ENCODE results near the gene KCNH2.

The KCNH2 gene

DNA sequence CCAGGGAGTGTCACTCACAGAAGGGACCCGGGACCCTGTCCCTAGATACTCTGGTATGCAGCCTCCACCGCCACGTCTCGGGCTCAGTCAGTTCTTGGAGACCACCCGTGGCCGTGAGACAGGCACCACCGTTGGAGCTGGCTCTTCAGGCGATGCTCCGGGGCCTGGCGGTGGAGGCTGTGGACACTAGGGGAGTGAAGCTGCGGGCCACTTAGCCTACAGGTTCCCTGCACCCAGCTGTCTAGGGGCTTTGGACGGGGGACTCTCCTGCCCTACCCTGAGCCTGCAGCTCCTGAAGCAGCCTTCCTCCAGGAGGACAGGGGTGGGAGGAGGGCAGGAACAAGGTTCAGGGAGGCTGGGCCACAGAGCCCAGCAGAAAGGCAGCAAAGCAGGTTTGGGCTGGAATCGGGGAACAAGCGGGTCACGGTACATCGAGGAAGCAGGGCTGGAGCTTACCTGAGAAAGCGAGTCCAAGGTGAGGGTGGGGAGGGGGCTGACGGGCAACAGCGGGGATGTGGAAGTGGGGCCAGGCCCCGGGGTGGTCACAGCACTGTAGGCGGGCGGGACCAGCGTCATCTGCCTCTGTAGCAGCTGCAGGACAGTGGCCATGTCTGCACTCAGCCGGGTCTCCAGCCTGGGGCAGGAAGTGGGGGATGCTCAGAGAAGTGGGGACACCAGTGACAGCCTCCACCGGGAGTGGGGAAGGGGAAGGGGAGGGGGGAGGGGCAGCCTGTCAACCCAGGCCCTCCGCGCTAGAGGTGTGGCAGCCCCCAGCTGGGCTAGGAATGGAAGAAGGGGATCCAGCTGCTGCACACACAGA lies 31.5 kb downstream of the KCNH2 start:
- no peak for DNase-seq

DNA sequence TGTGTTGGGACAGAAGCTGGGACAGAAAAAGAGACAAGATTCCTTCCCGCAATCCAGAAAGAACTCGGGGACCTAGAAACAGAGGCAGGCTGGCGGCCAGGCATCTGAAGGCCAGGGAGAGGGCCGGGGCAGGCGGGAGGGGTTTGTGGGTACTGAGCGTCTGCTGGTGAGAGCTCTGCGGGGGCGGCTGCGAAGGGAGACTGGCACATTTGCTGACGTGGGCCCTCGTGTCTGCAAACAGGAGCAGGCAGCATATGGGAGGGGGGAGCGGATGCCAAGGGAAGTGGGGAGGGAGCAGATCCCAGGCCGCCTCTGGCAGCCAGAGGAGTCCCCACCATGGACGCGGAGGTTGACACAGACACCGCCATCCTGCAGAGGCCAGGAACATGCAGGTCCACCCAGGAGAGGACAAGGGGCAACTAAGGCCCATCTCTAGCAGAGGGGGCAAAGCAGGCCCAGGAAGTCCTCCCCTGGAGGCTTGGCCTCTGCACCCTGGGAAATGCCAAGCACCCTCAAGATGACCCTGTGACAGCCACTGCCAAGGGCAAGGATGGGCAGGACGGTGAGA lies 32.2 kb downstream of the KCNH2 start:
- DNase-seq, result no peak

DNA sequence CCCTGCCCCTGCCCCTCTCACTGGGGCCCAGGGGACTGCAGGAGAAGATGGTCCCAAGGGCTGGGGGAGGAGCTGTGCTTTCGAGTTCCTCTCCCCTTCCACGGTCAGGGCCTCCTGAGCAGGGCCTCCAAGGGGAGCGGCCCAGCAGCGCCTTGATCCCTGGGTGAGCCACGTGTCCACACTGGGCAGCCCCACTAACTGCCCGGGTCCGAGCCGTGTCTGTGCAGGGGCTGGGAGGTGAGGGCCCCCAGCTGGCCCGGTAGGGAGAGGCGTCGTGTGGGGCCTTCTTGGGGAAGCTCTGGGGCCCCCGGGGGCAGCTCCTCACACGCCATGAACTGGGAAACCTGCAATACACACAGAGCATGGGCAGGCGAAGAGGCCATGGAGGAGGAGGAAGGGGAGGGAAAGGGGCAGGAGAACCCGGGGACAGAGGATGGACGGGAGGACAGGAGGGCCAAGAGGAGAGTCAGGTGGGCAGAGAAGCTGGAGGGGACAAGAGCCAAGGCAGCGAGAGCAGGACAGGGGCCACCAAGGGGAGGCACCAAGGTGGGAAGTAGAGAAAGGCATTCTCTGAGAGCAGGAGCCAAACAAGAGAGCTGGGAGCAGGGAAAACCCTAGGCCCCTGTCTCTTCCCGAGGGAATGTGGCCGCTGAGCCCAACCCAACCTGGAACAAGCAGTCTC lies 32.8 kb downstream of the KCNH2 start:
- DNase-seq, result no peak

DNA sequence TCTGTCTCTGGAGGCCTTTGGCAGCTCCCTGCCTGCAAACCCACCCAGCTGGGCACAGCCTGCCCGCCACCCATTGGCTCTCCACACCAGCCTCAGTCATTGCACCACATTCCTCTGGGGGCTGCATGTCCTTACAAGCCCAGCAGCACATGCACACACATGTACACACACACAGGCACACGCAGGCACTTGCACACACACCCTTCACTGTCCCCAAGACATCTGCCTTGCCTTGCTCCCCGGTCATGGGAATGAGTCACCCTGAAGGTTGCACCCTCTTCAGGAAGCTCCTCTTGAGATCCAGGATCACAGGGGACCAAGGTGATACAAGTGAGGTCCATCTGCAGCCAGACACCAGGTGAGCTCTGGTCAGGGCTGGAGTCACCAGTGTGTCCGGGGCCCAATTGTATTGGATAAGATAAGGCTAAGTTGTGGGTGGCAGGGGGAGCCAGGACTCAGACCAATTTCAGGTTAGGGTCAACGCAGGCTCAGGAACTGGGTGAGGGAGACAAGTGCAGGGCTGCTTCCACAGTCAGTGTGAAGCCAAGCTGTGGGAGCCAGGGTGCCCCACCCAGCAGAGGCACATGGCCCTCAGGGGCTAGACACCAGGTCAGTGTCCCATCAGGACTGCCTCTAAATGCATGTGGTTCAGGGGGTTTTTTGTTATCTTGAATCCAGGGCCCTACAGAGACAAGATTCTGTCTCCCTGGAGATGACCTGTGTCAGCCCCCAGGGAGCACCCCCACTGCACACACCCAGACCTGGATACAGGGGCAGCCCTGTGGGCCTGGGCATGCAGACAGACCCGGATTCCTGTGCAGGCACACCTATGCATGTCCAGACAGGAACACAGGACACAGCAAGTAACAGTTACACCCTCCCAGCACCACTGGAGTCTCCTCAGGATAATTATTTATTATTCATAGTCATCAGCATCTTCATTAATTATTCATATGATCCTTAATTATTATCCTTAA lies 33.8 kb downstream of the KCNH2 start:
- DNase-seq, result no peak

DNA sequence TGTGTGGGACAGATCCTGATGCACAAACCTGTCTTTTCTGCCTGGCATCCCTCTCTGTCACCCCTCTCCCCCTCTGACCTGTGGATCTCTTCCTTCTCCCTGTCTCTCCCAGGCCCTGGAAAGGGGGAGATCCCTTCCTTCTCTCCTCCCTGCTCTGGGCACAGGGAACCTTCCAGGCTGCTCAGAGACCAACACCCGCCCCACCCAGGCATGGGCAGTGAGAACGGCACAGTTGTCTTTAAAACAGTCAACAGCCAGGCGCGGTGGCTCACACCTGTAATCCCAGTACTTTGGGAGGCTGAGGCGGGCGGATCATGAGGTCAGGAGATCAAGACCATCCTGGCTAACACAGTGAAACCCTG lies 34.7 kb downstream of the KCNH2 start:
- no peak for DNase-seq

DNA sequence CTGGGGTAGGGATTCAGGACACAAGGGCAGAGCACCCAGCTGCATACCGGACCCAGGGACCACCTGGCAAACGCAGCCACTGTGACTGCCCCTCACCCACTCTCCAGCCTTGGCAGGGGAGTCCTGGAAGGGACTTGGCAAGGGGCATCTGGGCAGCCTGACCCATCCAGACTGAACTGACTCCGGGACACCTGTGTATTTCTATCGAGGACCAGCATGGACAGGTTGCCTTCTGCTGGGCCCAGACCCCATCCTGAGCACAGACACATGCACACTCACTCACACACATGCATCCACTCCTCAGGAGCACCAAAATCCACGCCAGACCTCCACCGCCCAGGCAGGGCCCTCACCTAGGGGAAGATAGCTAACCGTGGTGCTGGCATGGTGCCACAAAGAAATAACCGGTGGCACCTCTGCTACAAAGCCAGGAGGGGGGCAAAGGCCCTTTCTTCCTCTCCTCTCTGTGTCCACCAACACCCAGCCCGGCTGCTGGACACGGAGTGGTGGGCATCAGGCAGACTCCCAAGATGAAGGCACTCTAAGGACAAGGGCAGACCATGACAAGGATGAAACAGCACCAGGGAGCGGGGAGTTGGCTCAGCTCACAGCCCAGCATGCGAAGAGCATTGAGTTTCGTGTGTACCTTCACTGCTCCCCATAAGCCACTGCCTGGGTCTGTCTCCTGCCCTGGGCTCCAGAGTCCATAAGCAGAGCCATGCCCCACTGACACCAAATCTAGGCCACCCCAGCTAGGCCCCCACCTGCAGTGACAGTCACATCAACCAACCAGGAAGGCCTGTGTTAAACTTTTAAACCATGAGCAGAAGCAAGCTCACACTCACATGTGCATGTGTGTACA lies 35.3 kb downstream of the KCNH2 start:
- no peak for DNase-seq

DNA sequence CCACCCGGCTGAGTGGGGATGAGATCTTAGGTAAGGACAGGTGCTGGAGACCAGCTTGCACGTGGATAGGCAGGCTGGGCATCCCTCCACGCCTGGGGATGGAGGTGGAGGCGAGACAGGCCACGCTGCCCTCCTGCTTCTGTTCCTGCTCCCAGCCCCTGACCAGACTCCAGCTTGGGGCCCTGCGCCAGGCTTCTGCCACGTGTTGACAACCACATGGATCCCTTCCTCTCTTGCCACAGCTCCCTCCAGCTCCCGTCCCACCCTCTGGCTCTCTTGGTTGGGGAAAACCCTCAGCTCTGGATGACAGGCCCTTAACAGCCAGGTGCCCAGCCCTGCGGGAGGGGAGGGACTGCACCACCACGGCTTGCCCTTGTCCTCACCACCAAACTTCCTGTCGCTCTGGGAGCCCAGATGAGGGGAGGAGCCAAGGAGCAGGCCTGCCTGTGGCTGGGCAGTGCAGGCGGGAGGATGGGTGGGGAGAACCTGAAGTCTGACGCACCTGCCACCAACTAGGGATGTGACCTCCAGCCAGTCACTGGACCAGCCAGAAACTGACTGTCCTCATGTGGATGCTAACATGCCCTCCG lies 36.0 kb downstream of the KCNH2 start:
- no peak for DNase-seq

DNA sequence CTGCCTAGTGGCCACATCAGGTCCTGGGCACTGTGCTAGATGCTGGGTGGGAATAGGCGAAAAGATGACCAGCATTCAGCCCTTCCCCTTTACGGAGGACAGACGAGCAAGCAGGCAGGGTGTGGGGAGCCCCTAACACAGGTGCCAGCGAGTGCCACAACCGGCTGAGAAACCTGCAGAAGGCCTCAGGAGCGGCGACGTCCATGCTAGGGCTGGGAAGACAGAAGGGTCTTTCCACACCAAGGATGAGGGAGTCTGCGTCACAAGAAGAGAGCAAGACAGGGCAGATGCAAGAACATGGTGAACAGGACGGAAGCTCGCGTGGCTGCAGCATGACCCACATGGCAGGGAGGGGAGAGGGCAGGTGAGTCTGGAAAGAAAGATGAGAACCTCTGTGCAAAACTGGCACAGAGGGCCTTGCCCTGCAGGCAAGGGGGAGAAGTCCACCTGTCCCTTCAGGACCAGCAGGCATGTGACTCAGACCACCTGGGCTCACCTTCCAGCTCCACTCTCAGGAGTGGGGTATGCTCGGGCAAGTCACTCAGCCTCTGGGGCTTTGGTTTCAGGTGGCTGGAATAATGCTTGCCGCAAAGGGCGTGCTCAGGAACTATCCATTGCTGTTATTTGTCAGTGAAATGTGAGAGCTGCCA lies 36.6 kb downstream of the KCNH2 start:
- no peak for DNase-seq

DNA sequence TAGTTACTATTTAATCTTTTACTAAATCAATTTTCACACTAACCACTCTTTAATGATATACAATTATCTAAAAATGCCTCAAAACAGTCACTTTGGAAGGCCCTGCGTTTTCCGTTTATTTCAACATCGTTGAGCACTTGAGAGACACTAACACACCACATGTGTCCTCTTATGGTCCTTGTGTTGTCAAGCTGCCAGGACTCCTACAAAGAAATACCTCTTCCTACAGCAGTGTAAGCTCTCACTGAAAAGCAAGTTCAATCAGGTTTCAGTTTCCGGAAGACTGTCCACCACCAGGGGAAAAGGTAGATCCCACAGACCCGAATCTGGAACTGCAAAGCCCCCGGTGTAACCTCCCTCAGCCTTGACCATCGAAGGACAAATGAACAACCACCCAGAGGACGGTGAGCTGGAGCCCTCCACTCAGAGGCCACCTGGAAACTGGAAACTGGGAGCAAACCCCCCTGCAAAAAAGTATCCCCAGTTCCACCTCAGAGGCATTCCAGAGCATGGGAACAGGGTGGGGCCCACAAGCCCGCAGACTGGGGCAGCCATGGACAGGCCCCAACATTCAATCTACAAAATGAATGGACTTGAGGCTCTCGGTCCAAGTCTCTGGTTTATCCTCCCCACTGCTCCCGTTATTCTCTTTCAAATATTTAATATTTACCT lies 37.6 kb downstream of the KCNH2 start:
- no peak for DNase-seq

DNA sequence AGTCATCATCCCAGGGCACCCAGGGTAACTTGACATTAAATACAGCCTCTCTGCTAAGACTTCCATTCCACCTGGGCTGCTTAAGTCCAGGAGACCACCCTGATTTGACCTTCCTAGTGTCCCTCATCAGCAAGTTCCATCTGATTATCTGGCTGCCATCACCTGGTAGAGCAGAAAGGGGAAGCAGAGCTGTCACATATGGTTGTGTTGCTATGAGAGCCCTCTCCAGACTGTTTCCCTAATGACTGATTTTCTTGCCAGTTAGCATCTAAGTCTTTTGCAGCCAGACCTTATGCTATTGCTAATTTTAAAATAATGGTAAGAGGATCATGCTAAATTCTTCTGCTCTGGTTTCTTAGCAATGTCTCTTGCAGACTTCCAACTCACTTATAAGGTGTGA lies 38.7 kb downstream of the KCNH2 start:
- no peak for DNase-seq

DNA sequence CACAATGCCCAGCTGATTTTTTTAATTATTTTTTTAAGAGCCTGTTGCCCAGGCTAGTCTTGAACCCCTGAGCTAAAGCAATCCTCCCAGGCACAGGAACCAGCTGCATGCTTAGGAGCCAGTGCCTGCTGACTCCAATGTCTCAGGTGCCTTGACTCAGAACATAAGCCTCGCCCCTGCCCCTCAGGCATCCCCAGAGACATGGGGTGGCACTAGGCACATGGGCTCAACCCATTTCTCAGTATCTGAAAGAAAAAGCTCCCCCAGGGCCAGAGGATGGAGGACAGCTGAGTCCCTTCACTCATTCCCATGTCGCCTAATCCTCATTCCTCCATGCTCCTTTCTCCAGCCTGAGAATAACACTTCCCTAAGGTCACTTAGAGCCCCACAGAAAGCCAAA lies 39.1 kb downstream of the KCNH2 start:
- DNase-seq, result no peak

DNA sequence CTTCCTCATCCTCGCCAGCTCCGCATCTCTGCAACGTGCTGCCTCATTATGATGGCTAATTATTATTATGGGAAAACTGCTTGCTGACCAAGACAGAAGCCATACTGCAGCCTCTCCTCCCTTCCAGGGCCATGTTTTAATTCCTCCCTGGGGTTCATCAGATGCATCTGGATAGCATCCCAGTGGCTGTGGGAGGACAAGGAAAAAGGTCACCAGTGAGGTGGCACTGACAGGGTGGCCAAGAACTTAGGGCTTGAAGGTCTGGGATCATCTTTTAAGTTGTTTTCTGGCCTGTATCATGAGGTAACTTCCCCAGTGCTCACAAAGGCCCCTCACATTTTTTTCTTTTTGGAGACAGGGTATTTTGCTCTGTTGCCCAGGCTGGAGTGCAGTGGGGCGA lies 39.6 kb downstream of the KCNH2 start:
- no peak for DNase-seq

DNA sequence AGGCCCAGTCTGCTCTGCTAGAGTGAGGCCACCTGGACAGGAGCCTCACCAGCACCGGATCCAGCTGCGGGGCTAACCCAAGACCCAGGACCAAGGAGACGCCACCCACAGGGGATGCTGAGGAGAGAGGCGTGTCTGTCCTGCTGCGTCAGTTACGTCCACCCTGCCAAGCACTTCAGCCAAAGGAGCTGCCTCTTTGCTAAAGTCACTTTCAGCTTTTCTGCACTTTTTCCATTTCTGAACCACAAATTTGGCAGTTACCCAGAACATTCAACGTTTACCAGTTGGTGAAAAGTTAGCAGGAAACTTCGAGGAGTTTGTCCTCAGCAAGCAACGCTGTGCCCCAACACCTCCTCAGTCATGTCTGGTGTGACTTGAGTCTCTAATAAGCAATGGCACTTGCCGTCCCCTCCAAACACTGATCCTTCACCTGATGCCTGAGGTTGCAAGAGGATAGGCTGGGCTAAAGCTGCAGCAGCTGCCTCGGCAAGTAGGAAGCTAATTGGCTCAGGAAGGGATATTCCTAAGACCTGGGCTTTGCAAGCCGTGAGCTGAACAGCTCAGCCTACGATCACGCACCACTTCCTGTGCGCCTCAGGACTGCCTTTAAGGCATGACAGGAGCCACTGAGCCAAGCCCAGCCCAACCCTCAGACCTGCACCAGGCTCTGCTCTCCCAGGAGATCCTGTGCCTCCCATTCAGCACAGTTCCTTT lies 40.1 kb downstream of the KCNH2 start:
- no peak for DNase-seq

DNA sequence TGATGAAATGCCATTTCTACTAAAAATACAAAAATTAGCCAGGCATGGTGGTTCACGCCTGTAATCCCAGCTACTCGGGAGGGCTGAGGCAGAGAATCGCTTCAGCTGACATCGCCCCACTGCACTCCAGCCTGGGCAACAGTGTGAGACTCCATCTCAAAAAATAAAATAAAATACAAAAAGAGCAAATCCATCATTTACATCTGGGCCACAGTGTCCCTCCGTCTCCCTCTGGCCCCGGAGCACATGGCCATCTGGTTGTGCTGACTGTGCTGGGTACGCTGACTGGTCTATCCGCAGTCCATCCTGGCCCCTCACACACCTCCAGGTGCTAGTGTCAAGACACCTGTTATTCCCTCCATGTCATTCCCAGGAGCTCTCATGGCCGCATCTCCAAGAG lies 42.1 kb downstream of the KCNH2 start:
- no peak for DNase-seq

DNA sequence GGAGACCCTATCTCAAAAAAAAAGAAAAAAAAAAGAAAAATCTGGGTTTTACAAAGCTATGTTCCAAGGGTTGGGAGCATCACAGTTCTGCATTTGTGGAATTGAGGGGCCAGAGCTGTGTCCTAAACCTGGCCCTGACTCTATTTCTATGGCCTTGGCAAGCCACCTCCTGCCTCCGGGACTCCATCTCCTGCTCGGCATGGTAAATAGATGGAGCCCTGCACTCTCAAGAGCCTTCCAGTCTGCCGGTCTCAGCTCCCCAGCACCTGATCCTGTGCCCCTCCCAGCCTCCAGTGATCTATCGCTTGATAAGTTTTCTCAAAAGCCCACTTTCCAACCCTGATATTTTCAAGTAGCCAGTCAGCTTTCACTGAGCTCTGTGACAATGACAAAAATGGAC lies 43.0 kb downstream of the KCNH2 start:
- no peak for DNase-seq

DNA sequence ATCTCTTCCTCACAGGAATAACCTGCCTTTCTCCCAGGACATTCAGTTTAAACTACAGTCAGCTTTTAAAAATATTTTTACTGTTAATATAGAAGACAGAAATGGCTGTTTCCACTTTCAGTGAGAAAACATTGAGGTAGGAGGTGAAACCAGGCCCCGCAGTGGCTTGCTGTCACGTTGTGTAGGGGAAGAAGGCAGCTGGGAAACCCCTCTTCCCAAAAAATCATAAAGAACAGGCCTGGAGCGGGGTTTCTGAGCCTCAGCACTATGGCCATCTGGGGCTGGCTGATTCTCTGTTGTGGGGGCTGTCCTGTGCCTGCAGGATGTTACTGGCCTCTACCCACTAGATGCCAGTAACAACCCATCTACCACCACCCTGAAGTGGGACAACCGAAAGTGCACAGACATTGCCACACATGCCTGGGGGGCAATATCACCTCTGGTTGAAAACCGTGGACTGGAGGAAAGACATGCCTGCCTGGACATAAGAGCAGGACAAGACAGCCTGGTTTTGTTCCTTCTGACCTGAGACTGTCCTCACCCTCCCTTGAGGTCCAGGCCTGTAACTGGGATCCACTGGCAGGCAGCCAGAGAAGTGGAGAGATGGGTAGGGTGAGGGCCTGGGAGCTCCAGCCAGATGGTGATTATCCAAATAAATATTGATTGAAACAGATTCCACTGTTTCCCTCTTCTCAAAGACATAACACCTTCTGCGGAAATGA lies 43.9 kb downstream of the KCNH2 start:
- DNase-seq, result no peak

DNA sequence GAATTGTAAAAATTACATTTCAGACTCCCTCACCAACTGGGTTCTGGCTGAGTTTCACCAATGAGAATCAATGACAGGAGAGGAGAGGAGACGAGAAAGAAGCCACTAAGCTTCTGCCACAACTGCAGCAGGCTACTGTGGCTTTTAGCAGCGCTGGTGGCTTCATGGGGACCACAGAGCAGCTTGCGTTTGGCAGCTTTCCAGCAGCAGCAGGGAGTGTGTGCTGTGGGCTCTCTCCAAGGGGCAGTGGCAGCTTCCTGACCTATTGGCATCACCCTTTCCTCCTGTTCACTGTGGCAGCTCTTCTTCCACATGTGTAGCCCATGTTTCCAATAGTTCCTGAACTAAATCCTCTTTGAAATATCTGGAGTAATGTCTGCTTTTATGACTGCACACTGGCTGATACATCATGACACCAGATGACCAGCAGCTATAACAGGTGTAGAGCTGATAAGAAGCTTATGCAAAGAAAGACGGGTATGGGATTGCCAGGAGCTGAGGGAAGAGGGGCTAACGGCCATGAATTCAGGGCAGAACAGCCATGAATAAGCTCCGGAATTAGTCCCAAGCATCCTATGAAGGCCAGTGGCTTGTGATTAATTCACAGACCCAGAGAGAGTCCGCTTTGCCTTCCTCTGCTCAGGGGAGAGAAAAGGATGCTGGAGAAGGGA lies 46.8 kb downstream of the KCNH2 start:
- no peak for DNase-seq

DNA sequence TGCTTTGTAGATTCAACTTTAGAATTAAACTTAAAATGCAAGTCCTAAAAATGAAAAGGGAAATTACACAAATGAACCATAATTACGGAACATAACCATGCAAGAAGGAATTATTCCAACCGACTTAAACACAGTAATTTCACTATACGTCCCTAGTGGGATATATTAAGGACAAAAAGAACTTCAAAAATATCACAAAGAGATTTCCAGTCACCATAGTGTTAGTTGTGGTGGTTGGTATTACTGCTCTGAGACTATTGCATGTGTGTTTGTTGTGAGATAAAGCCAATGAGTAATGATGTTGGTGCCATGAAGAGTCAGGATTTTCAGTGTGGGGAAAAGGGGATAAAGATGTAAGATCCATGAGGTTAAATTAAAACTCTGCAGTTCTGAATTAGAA lies 49.6 kb downstream of the KCNH2 start:
- DNase-seq, result no peak

DNA sequence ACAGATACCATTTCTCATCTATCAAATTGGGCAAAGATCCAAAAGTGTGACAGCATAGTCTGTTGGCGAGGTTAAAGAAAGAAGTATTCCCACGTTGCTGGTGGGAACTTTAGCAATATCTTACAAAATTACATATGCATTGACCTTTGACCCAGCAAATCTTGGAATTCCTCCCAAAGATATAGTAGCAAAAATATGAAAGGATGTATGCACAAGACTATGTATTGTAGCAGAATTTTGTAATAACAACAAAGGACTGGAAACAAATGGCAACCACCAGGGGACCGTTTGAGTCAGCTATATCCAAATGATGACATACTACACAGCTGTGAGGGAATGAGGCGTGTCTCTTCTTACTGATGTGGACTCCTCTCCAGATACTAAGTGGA lies 50.2 kb downstream of the KCNH2 start:
- DNase-seq, result no peak
